H1 (cell line): ENCODE data around the gene SLC25A15. TPM values are rescaled to one million over a fixed set of nuclear protein-coding genes. Genes with fewer than 3 reads are reported as not detected.
"Not testable (repeated sequence)": the region's sequence is repeated elsewhere in the genome, so short reads cannot be mapped to it uniquely, and the experiment has no call there.

Source experiments
- CTCF ChIA-PET: fragments of 300-600 bp; sonication (Branson Sonifier 250); formaldehyde crosslinking; loops from one replicate; lab custom pipeline; 2021; ENCODE audit not compliant: partially characterized antibody; lab: Charles Lee
- POLR2A ChIA-PET: fragments of 300-600 bp; sonication (Branson Sonifier 250); formaldehyde crosslinking; loops from one replicate; lab custom pipeline; 2021; ENCODE audit warnings: inconsistent platforms; ENCODE audit not compliant: partially characterized antibody; lab: Charles Lee
- DNase-seq, 2 experiments: peaks; one replicate each; pipeline versions ENCODE4 v3.0.0 to v3.0.0-alpha.2; 2010 to 2022; ENCODE audit warnings: low spot score in 2 of 2, low read depth in 1 of 2, mixed read lengths in 1 of 2
- FAIRE-seq: peaks from 2 replicates; lab custom pipeline; 2011; peaks lifted over from hg19 to GRCh38; lab: Jason Lieb, UNC
- H2AFZ ChIP-seq: 2 replicates; pipeline ENCODE4 v1.8.1; 2012; ENCODE audit warnings: low read length, inconsistent platforms
- H2AK5ac ChIP-seq: 2 replicates; pipeline ENCODE4 v1.6.1; 2013; ENCODE audit warnings: low read depth, low read length
- H2BK120ac ChIP-seq: replicated peaks from 2 replicates; pipeline ENCODE3; 2013; ENCODE audit warnings: low read depth, low read length, inconsistent platforms
- H2BK12ac ChIP-seq: 2 replicates; pipeline ENCODE4 v1.6.1; 2013; ENCODE audit warnings: low read depth, low read length
- H2BK15ac ChIP-seq: 2 replicates; pipeline ENCODE4 v1.6.1; 2013; ENCODE audit warnings: low read length
- H2BK20ac ChIP-seq: 2 replicates; pipeline ENCODE4 v1.6.1; 2013; ENCODE audit warnings: low read length
- H2BK5ac ChIP-seq: 2 replicates; pipeline ENCODE4 v1.6.1; 2013; ENCODE audit warnings: low read depth, low read length
- H3K14ac ChIP-seq: 2 replicates; pipeline ENCODE4 v1.6.1; 2013; ENCODE audit warnings: inconsistent platforms; ENCODE audit not compliant: insufficient read length
- H3K18ac ChIP-seq: 2 replicates; pipeline ENCODE4 v1.6.1; 2013; ENCODE audit warnings: low read length; ENCODE audit errors: extremely low read depth
- H3K23ac ChIP-seq: 2 replicates; pipeline ENCODE4 v1.6.1; 2013; ENCODE audit warnings: inconsistent platforms; ENCODE audit not compliant: insufficient read length
- H3K23me2 ChIP-seq: 2 replicates; pipeline ENCODE4 v1.6.1; 2013; ENCODE audit warnings: low read depth, low read length
- H3K27ac ChIP-seq: 2 replicates; pipeline ENCODE4 v1.6.1; 2011; ENCODE audit warnings: low read depth, low read length, inconsistent platforms
- H3K27me3 ChIP-seq, 4 experiments: replicated peaks in 1 of 4; 1 replicate in 1 of 4; 2 replicates in 3 of 4; pipeline versions ENCODE4 v1.6.1 to v1.8.1; 2011 to 2013; ENCODE audit warnings: low read length in 3 of 4, mild to moderate bottlenecking in 3 of 4, inconsistent platforms in 2 of 4, mixed read lengths in 2 of 4, moderate library complexity in 1 of 4; ENCODE audit not compliant: control insufficient read depth in 3 of 4, insufficient read depth in 3 of 4; ENCODE audit errors: extremely low read depth in 1 of 4
- H3K36me3 ChIP-seq, 4 experiments: 2 replicates each; pipeline versions ENCODE4 v1.6.1 to v1.8.1; 2011 to 2013; ENCODE audit warnings: mild to moderate bottlenecking in 4 of 4, low read length in 3 of 4, moderate library complexity in 2 of 4, control low read depth in 1 of 4, inconsistent platforms in 1 of 4; ENCODE audit not compliant: insufficient read depth in 4 of 4, control insufficient read depth in 2 of 4
- H3K4ac ChIP-seq: replicated peaks from 2 replicates; pipeline ENCODE3; 2013; ENCODE audit warnings: low read length, low read depth, mixed read lengths, inconsistent platforms; ENCODE audit not compliant: insufficient read length
- H3K4me1 ChIP-seq, 4 experiments: replicated peaks in 1 of 4; 1 replicate in 1 of 4; 2 replicates in 3 of 4; pipeline versions ENCODE4 v1.6.1 to v1.8.1; 2011 to 2013; ENCODE audit warnings: low read length in 3 of 4, inconsistent platforms in 2 of 4, mixed read lengths in 1 of 4; ENCODE audit not compliant: insufficient read depth in 4 of 4, control insufficient read depth in 3 of 4
- H3K4me2 ChIP-seq, 2 experiments: 2 replicates each; pipeline versions ENCODE4 v1.6.1 to v1.8.1; 2011 to 2013; ENCODE audit warnings: low read depth in 2 of 2, low read length in 2 of 2, control low read depth in 1 of 2, inconsistent platforms in 1 of 2, mild to moderate bottlenecking in 1 of 2; ENCODE audit not compliant: insufficient read depth in 1 of 2
- H3K4me3 ChIP-seq, 4 experiments: fragments of 200-600, 300-600 bp in 1 of 4; sonication (generic), shearing (Covaris generic), sonication (Bioruptor Twin) in 1 of 4; 2 replicates each; pipeline versions ENCODE4 v1.5.1 to v1.8.1; 2011 to 2016; ENCODE audit warnings: low read length in 4 of 4, low read depth in 3 of 4, control low read depth in 2 of 4, inconsistent platforms in 2 of 4, mild to moderate bottlenecking in 2 of 4, mixed read lengths in 1 of 4, moderate library complexity in 1 of 4; ENCODE audit not compliant: insufficient read depth in 2 of 4; ENCODE audit errors: extremely low read depth in 1 of 4
- H3K56ac ChIP-seq: replicated peaks from 2 replicates; pipeline ENCODE3; 2013; ENCODE audit warnings: low read depth, mild to moderate bottlenecking, mixed read lengths, low read length, inconsistent platforms; ENCODE audit not compliant: insufficient read length
- H3K79me1 ChIP-seq: 2 replicates; pipeline ENCODE4 v1.6.1; 2013; ENCODE audit warnings: low read depth, low read length, control low read depth
- H3K79me2 ChIP-seq, 2 experiments: 2 replicates each; pipeline versions ENCODE4 v1.6.1 to v1.8.1; 2012 to 2013; ENCODE audit warnings: low read length in 2 of 2, mild to moderate bottlenecking in 2 of 2, inconsistent platforms in 1 of 2; ENCODE audit not compliant: insufficient read depth in 2 of 2, control insufficient read depth in 1 of 2
- H3K9ac ChIP-seq, 4 experiments: replicated peaks in 1 of 4; 1 replicate in 1 of 4; 2 replicates in 3 of 4; pipeline versions ENCODE4 v1.6.1 to v1.8.1; 2011 to 2013; ENCODE audit warnings: low read depth in 3 of 4, low read length in 3 of 4, control low read depth in 2 of 4, mild to moderate bottlenecking in 2 of 4, moderate library complexity in 2 of 4, inconsistent platforms in 1 of 4; ENCODE audit errors: extremely low read depth in 1 of 4
- H3K9me3 ChIP-seq, 2 experiments: 2 replicates each; pipeline versions ENCODE4 v1.6.1 to v1.8.1; 2012 to 2013; ENCODE audit warnings: mild to moderate bottlenecking in 2 of 2, moderate library complexity in 2 of 2, control low read depth in 1 of 2, inconsistent platforms in 1 of 2, low read depth in 1 of 2, low read length in 1 of 2, mixed read lengths in 1 of 2; ENCODE audit not compliant: insufficient read depth in 2 of 2
- H4K20me1 ChIP-seq, 2 experiments: replicated peaks in 1 of 2; 2 replicates each; pipeline versions ENCODE3 to v1.8.1; 2011 to 2013; ENCODE audit warnings: inconsistent platforms in 2 of 2, low read length in 2 of 2, mild to moderate bottlenecking in 1 of 2; ENCODE audit not compliant: insufficient read depth in 2 of 2, control insufficient read depth in 1 of 2
- H4K5ac ChIP-seq: 2 replicates; pipeline ENCODE4 v1.6.1; 2013; ENCODE audit warnings: low read length, low read depth, mixed read lengths, inconsistent platforms; ENCODE audit not compliant: insufficient read length
- H4K8ac ChIP-seq: 2 replicates; pipeline ENCODE4 v1.8.0; 2013; ENCODE audit warnings: mild to moderate bottlenecking, moderate library complexity, low read length, inconsistent platforms; ENCODE audit not compliant: insufficient read depth; ENCODE audit errors: extremely low read depth
- H4K91ac ChIP-seq: replicated peaks from 2 replicates; pipeline ENCODE3; 2013; ENCODE audit warnings: low read length, mixed read lengths, inconsistent platforms; ENCODE audit not compliant: insufficient read length
- WGBS, 2 experiments: shearing (Covaris generic) in 1 of 2; methylation state at CpG; one replicate each; pipeline versions ENCODE4 v1.1.6 to v1.1.7; 2013 to 2015; ENCODE audit warnings: low lambda C conversion rate in 2 of 2, mixed read lengths in 2 of 2, inconsistent platforms in 1 of 2, low coverage in 1 of 2, missing lambda C conversion rate in 1 of 2; ENCODE audit not compliant: insufficient replicate concordance in 2 of 2, insufficient coverage in 1 of 2, insufficient read length in 1 of 2; ENCODE audit errors: extremely low coverage in 1 of 2, missing lambda C conversion rate in 1 of 2; 5-methylcytosine and 5-hydroxymethylcytosine counted together
- polyA plus RNA-seq, 7 experiments: library from polyadenylated mRNA; depleted of rRNA in 3 of 7; stranded (reverse) in 5 of 7; unstranded in 2 of 7; fragments of >200 nt in 5 of 7; fragments of 200-250 nt in 2 of 7; gene quantifications; 1 replicate in 5 of 7; 2 replicates in 1 of 7; 4 replicates in 1 of 7; pipeline versions ENCODE4 v1.2.1 to v1.2.3, GENCODE V29; 2011 to 2013; ENCODE audit warnings: missing spikeins in 2 of 7, mixed read lengths in 2 of 7
- total RNA-seq: library from RNA; stranded (reverse); fragmentation: NEBNext Ultra II Directional; extraction: Animal tissue kit (Norgen Biotek cat#: 25700); gene quantifications from 2 replicates; pipeline ENCODE4 v1.2.1, GENCODE V29; 2021

The SLC25A15 gene
- total and polyA plus RNA-seq, 2 of the 8 experiments (the other 6 are each of a cell fraction or from before 2014, with no cell fraction given) = 12.4 to 23.4 TPM

GRCh38 chr13:40782971-40783370, 6.4 kb upstream of the SLC25A15 start:
- H3K4me1 ChIP-seq, H2AK5ac ChIP-seq, H3K56ac ChIP-seq, H3K18ac ChIP-seq, H2BK12ac ChIP-seq, H2BK20ac ChIP-seq, H3K4me2 ChIP-seq, H2AFZ ChIP-seq, H4K5ac ChIP-seq, H4K20me1 ChIP-seq, H4K91ac ChIP-seq, H2BK15ac ChIP-seq, H3K79me2 ChIP-seq, DNase-seq, H3K4ac ChIP-seq, H3K23me2 ChIP-seq, H3K4me3 ChIP-seq, H2BK5ac ChIP-seq, H2BK120ac ChIP-seq, FAIRE-seq, H3K27ac ChIP-seq, H4K8ac ChIP-seq, POLR2A ChIA-PET, H3K27me3 ChIP-seq, H3K9ac ChIP-seq, H3K9me3 ChIP-seq, H3K14ac ChIP-seq, H3K79me1 ChIP-seq, H3K23ac ChIP-seq, H3K36me3 ChIP-seq: not testable (repeated sequence)
- WGBS, 2 experiments = 90% methylated on average over 1 of the region's 1 CpG; no CpG with 5 or more reads in 1 of the 2 experiments
- CTCF ChIA-PET = interaction anchor here (1.1 to 1.6 kb wide), 3 partner anchors 8 to 247 kb away, joined by 3 to 4 read pairs (median 4); no protein-coding TSS in a partner anchor
